RWPE1 (cell line): ENCODE measurements around the gene MYO7B.

ENCODE experiments used
- CTCF ChIA-PET: fragments of 350-600 bp; sonication (Branson Sonifier 250); formaldehyde crosslinking; extraction: SDS; loops from one replicate; lab custom pipeline; 2021; lab: Yijun Ruan, JAX
- POLR2A ChIA-PET: fragments of 400-600 bp; formaldehyde crosslinking; extraction: SDS; loops from one replicate; lab custom pipeline; 2020; ENCODE audit warnings: antibody characterized with exemption; ENCODE audit not compliant: low non-redundant PET; lab: Yijun Ruan, JAX
- DNase-seq: peaks from one replicate; pipeline ENCODE4 v3.0.0; 2012; ENCODE audit warnings: low spot score
- H3K27ac ChIP-seq: fragments of 450-650 bp; 2 replicates; pipeline ENCODE4 v1.5.1; 2017
- CTCF ChIP-seq: fragments of 450-650 bp; conservative IDR thresholded peaks from 2 replicates; pipeline ENCODE4 v1.5.1; 2017; ENCODE audit warnings: low read depth, mild to moderate bottlenecking

MYO7B gene

GRCh38 chr2:127649684-127650040, 114.2 kb downstream of the MYO7B start:
- POLR2A ChIA-PET = no interaction called here
- TF ChIP-seq CTCF = peak; percentile 77
- H3K27ac ChIP-seq = no peak overlapping the region
- DNase-seq = peak; percentile 69
- CTCF ChIA-PET = interaction anchor here (0.5 to 3.8 kb wide), 22 partner anchors 10 to 872 kb away, joined by 3 to 55 read pairs (median 4); partner anchors contain the start of genes IWS1 and LIMS2

GRCh38 chr2:127650041-127650784, 114.7 kb downstream of the MYO7B start:
- CTCF ChIA-PET = interaction anchor here (0.5 to 3.8 kb wide), 22 partner anchors 9 to 872 kb away, joined by 3 to 55 read pairs (median 4); partner anchors contain the start of genes IWS1 and LIMS2

GRCh38 chr2:127650785-127651380, 115.4 kb downstream of the MYO7B start:
- no peak for TF ChIP-seq CTCF
- POLR2A ChIA-PET = no interaction called here
- no peak overlapping the region for H3K27ac ChIP-seq
- CTCF ChIA-PET = interaction anchor here (0.5 to 3.8 kb wide), 6 partner anchors 11 to 324 kb away, joined by 3 to 55 read pairs (median 4); no protein-coding TSS in a partner anchor
- no peak for DNase-seq

More at GRCh38 chr2:127650041-127650784, 114.7 kb downstream of the MYO7B start:
- DNase-seq = no peak
- peak; percentile 47; the same call in 1 of the 2 replicates for TF ChIP-seq CTCF
- POLR2A ChIA-PET = no interaction called here
- H3K27ac ChIP-seq = no peak overlapping the region

- no peak for TF ChIP-seq CTCF
- H3K27ac ChIP-seq = no peak overlapping the region
- ChIA-PET CTCF (interaction anchor here (0.5 kb wide), 1 partner anchor 51 kb away, joined by 4 read pairs; no protein-coding TSS in a partner anchor), POLR2A (no interaction called here)
- DNase-seq = no peak
Observed at GRCh38 chr2:127651381-127651809, 115.9 kb downstream of the MYO7B start.

- H3K27ac ChIP-seq = no peak overlapping the region
- CTCF ChIA-PET = interaction anchor here (0.5 to 2.4 kb wide), 4 partner anchors 60 to 563 kb away, joined by 3 to 18 read pairs (median 4); no protein-coding TSS in a partner anchor
- TF ChIP-seq CTCF = no peak
- no peak for DNase-seq
- POLR2A ChIA-PET = no interaction called here
Observed at GRCh38 chr2:127651971-127652550, 116.6 kb downstream of the MYO7B start.

GRCh38 chr2:127652786-127653357, 117.4 kb downstream of the MYO7B start:
- H3K27ac ChIP-seq = no peak overlapping the region
- ChIA-PET POLR2A (no interaction called here), CTCF (interaction anchor here (0.5 to 2.4 kb wide), 4 partner anchors 61 to 564 kb away, joined by 3 to 18 read pairs (median 4); no protein-coding TSS in a partner anchor)
- no peak for DNase-seq
- TF ChIP-seq CTCF = no peak
